DMS79 (cell line): ENCODE data around the gene PPFIBP2.

Experiments
- DNase-seq: peaks from one replicate; lab custom pipeline; 2025; lab: John Stamatoyannopoulos, UW

PPFIBP2 gene

DNA sequence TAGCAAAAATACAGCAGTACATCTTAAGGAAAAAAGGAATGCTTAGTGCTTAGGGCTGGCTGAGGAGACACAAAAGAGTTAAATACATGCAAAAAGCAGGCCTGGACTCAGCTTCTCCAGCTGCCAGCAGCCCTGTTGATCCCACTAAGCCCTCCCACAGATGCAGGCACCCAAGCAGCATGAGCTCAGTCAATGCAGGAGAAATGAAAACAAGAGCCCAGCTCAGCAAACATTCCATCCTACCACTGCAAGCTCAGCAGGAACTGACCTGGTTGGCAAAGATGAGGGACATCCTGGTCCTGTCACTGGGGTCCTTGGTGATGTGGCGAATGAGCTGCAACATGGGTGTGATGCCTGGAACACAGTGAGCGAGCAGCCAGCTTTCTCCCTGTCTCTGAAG lies 153.7 kb downstream of the PPFIBP2 start:
- no peak for DNase-seq

DNA sequence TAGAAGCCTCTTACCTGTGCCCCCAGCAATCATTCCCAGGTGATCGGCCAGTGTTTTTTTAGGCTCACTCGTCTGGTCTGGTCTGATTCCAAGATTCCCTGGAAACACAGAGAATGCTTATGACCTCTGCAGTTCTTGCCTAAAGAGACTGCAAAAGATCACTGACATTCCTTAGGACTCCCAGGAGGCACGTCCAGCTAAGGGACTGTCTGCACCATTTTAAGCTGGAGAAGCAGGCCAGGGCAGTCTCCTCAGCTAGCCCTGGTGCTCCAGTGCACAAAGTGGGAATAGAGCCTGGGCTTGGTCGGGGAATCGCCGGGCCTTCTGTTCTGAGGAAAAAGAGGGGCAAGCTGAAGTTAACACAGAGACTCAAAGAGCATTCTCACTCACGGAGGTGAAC lies 154.7 kb downstream of the PPFIBP2 start:
- DNase-seq, result no peak

DNA sequence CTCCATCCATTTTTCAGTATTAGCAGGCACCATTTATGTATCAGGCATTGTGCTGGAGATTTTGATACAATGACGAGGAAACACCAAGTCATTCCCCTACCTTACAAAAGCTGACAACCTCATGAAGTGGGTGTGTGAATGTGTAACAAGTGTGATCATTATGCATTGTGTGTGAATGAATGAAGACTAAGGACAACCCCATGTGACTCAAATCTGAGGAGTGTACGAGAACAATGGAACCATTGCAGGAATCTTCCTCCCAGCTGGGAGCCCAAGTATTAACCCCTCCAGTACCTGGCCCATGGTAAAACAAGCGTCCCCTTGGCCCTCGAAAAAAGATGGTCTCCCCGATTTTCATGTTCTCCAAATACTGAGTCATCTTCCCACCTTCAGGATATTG lies 155.1 kb downstream of the PPFIBP2 start:
- DNase-seq, result no peak

DNA sequence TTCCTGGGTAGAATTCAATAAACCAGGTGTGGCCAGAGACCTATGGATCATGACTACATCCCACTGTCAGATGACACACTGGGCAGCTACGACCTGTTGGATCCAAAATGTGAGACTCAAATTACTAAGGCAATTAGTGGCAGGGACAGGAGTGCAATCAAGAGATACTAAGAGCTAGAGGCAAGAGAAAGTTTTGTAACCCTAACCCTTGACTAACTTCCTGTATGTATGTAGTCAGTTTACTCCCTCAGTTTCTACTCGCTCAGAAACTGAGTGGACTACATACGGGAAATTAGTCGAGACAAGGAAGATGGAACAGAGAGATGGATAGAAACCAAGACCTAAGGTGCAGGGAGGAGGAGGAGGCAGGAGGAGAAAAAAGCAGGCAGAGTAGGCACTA lies 156.8 kb downstream of the PPFIBP2 start:
- no peak for DNase-seq

DNA sequence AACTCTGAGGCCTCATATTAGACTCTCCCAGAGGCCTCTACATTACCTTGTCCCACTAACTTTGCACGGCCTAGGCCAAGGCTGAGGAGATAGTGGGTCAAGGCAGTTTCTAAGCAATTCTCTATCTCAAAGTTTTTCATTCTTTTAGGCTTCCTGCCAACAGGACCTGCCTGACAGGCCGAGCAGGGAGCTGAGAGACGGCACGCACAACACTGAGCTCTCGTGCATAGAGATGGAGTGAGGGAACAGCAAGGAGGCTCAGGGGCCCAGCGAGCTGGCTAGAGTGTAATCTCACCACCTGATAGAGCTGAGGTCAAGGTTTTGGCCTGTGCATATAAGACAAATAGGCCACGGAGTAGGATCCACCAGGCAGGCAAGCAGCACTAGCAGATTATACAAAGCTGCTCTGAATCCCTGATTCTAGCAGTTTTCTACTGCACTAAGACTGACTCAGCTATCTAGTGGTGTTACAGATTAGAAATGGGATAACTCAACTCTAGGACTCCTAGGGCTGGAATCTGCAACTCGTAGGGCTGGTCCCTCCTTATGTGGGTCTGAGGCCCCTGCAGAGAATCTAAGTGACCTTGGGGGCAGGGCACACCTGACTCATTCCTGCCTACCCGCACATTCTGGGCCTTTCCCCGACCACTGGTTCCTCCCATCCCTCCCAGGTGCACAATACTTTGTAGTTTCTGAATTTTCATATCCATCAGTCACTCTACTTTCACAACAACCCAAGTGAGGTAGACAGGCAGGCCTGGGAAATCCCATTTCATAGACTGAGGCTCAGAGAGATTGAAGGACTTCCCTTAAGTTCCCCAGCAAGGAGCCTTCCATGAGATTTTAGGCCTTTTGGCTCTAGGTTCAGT lies 157.8 kb downstream of the PPFIBP2 start:
- no peak for DNase-seq

DNA sequence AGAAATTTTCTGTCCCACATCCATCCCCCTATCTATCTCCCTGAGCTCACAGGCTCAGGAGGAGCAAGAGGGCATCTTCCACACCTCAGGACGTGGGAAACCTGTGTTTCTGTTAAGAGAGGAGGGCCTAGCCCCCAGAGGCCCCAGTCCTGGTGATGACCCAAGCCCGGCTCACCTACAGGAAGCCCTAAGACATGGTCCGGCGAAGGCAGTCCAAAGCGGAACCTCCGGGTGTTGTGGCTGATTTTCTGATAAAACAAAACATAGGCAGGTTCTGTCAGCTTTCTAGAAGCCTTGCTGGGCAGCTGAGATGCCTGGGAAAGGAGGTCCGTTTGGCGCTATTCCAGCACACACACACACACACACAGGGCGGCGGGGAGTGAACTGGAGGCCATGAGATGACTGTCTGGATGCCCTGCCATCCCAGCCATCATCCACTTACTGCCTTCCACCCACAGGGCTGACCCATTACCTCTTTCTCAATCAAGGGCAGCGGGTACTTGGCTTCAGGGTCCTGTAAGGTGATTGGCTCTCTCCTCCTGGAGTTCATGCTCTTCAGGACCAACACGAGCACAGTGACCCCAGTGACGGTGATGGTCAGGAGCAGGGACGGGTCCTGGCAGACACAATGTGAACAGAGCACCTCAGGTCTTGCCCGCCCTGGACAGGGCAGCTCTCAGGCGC lies 158.6 kb downstream of the PPFIBP2 start:
- no peak for DNase-seq

DNA sequence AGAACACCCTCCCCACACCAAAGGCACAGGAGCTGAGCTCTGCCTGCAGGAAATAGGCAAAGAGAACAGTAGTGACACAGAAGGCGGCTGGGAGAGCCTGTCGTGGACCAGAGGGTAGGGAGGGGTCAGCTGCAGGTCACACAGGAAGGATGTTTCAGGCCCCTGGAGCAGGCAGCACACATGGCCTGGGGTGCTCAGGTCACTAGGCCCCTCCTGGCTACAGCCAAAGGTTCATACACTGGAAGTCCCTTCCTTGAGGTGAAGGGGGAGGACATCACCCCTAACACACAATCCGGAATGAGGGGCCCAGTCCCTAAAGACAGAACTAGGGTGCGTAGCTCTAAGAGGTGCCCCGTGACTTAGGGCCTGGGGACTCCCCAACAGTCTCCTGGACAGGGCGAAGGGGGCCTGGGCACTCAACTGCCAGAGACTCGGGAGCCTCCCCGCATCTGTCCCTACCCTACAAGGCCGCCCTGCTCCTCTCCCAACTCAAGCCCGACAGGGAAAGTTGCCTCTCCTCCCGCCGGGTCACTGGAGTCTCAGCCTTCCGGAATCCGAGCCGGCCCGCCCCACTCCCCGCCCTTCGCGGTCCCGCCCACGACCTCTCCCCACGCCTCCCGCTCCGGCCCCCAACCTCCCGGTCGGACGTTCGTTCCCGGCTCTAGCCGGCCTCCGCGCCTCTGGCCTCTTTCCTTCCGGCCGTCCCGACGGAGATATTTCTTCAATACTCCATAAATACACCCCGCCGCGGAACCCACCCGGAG lies 159.3 kb downstream of the PPFIBP2 start, which contains the start of gene CYB5R2:
Gene CYB5R2, minus strand, starts transcription at position 541 of the 764 bp plus-strand sequence. CDS start 675 bp downstream, outside the sequence.
- DNase-seq, result no peak

DNA sequence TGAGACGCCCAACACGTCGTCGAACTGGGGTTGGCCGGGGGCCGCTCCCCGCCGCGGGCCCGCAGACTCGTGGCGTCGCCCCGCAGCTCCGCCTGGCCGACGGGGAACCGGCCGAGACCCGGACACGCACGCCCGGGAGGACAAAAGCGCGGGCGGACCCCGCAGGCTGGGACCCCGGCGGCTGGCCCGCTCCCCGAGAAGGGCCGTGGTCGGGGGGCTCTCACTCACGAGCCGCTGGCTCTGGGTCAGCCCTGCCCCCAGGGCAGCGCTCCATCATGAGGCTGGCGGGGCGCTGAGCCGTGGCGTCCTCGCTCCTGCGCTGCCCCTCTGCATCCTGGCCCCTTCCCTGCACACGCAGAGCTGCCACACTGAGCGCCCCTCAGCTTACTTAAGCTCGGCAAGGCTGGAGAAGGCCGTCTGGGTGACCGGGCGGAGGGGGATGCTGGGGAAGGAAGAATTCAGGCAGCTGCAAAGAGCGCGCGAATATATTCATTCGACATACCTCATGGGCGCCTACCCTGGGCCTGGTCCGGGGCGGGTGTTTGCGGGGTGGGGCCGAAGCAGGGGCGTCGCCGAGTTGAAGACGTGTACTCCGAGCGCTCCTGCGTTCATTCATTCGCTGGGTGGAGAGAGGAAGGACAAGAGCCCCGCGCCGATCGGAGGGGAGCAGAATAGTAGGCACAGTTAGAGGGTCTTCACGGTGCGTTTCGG lies 160.1 kb downstream of the PPFIBP2 start:
- DNase-seq, result no peak

DNA sequence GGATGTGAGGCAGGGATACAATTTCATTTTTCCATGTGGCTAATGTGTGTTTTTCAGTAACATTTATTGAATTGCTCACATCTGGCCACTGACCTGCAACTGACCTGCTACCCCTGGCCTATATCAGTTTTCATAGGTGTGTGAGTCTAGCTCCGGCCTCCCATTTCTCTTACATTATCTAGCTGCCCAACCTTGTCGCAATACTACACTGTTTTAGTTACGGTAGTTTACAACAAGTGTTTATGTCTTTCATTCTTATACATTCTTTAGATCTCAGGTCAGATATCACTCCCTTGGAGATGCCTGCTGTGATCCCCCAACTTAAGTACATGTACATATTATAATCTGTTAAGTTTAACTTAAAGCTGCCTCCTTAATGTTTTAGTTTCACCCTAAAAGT lies 161.8 kb downstream of the PPFIBP2 start:
- DNase-seq, result no peak

DNA sequence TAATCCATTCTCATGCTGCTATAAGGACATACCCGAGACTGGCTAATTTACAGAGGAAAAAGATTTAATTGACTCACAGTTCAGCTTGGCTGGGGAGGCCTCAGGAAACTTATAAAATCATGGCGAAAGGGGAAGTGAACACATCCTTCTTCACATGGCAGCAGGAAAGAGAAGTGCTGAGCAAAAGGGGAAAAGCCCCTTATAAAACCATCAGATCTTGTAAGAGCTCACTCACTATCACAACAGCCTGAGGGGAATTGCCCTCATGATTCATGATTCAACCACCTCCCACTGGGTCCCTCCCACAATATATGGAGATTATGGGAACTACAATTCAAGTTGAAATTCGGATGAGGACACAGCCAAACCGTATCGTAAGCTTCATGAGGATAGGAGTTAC lies 163.3 kb downstream of the PPFIBP2 start:
- DNase-seq, result no peak

DNA sequence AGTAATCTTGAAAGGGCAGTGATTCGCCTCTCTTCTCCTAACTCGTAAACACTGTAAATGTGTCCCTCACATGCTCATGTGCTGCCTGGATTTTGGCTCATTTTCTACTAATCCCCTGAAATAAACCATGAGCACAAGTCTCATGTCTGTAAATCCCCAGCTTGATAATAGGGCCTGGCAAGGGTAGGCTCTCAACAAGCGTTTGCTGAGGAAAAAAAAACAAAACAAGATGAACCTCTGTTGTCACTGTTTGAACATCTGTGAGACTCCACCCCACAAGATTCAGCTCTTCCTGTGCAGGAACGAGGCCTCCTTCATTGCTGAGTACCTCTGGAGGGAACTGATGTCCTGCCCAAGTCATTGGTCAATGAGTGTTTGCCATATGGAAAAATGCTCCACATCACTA lies 164.0 kb downstream of the PPFIBP2 start:
- DNase-seq, result no peak

DNA sequence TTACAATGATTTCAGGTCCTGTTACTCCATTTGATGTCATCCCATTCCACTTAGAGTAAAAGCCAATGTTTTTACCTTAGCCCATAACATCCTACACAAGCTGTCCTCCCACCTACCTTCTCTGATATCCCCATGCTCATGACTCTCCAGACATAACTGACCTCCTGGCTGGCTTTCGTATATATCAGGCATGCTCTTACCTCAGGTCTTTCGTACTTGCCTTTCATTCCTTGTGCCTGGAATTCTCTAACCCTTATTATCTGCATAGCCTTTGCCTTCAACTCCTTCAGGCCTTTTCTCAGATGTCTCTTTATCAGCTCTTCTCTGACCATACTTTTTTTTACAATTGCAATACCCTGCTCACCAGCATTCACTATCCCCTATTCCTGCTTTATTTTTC lies 169.8 kb downstream of the PPFIBP2 start:
- DNase-seq, result no peak

DNA sequence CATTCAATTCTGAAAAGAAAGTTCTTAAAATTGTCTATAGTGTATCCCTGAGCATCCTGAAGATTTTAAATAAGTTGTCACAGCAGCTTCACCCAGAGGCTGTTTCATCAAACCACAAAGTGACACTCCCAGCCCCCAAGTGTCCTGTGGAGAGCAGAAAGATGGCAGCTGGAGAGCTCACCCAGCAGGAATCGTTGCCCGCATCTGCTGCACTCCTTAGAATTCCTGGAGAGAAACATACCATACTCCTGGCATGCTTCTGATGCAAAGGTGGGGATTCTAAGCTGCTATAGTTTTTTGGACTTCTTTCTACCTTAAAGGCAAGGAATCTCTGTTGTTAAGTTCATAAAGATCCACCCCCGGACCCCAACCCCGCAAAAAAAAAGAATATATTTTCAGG lies 173.0 kb downstream of the PPFIBP2 start:
- DNase-seq, result no peak

DNA sequence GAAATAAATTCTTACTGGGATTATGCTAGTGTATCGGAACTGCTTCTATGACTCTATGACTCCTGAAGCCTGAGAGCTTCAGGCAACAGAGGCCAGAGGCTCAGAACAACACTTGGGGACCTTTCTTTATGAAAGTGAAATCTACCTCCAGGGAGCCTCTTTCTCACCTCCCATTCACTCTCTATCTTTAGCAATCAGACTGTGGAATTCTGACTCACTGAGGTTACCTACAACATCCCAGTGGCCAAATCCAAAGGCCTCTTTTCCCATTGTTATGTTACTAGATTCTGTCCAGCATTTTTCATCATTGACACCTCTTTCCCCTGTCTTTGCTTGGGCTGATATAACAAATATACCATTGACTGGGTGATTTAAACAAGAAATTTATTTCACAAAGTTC lies 173.6 kb downstream of the PPFIBP2 start:
- no peak for DNase-seq

DNA sequence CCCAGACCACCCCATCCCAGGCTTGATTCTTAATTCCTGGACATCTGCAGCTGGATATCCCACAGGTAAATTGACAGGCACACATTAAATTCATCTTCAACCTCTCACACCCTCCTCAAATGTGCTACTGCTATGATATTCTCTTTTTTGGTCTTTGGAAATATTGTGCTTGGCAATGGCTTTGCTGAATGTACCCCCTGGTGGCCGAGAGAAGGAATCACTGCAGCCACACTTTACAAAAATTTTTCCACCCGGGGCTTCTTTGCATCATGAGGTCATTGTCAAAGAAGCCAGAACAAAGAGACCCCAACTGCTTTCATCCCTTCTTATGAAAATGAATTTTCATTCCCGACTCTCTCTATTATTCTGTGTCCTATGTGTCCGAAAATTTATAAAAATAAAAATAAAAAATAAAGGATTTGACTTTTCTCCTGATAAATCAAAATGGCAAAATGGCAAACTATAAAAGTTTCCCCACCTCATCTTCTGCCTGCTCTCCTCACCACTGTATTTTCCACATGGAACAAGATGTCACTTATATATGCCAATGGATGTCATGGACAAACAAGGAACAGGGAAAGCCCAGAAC lies 174.5 kb downstream of the PPFIBP2 start:
- no peak for DNase-seq

DNA sequence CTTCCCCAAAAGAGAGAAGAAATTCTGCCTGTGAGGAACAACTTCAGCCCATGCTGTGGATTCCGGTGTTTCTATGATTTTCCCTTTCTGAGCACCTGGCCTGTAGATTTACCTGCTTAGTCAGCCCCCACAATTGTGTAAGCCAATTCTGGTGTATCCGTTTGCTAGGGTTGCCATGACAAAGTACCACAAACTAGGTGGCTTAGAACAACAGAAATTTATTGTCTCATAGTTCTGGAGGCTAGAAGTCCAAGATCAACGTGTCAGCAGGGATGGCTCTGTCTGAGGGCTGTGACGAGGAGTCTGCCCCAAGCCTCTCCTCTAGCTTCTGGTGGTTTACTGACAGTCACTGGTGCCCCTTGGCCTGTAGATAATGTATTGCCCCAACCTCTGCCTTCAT lies 175.4 kb downstream of the PPFIBP2 start:
- no peak for DNase-seq

DNA sequence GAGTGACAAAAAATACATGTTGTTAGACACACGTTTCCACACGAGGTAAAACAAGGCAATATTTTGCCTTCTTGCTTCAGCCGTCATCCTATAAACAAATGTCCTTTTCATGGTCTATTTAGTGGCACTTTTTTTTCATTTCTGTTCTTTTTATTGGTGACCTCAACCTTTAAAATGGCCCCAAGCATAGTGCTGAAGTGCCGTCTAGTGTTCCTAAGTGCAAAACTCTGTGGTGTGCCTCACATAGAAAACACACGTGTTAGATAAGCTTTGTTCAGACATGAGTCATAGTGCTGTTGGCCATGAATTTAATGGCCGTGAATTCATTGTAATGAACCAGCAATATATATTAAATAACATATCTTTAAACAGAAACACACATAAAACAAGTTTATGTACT lies 176.8 kb downstream of the PPFIBP2 start:
- DNase-seq, result peak; percentile 4

DNA sequence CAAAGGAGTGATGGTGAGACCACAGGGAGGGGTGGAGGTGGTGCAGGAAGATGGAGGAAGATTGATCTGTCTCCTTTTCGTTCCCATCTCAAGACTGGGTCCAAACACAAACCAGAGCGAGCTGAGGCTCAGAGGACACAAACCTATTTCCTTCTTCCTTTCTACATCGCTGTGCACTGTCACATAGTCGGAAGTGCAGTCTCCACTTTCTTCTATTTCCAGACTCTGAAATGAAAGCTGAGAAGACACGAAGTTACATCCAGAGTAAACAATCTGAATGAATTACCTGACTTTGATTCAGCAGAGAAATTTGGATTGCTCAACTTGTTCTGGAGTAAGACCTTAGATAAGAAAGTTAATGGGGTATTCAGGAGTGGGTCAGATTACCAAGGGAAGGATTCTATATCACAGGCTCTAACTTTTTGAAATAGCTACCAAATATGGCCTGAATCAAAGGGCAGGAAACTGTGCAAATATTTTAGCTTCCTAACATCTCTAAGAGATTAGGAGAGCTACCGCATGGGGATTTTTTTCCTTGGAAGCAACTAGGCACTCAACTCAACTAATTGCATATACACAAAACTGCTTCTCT lies 178.1 kb downstream of the PPFIBP2 start:
- no peak for DNase-seq

DNA sequence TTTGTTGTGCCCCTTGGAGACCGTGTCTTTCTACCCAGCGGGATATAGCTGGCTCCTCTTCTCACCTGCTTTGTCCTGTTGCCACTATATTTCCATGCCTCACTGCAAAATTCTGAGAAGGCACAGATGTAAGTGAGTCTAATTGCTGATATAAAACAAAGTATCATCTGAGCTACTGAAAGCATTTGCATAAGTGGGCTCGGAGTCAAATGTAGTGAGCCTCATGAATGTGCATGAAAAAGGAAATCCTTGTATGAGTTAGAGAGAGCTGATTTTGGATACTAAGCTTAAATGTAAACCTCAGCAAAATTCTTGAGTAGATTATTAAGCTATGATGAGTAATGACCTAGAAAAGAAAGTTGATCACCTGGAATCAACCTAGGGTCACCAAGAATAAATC lies 178.6 kb downstream of the PPFIBP2 start:
- DNase-seq, result no peak

DNA sequence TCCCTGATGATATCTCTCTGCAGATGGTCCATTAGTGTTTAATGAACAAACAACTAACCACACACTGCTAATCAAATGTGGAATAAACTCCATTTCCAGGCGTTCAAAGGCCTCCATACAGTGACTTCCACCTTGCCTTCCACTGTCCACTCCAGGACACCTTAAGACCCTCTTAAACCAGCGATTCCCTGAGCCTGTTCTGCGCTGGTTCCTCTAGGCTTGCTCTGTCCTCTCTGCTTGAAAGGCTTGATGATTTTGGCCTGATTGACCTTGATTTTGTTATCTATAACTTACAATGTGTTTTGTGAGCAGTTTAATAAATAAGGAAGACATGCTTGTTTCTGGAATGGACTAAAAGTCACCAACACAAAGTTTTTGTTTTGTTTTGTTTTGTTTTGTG lies 180.4 kb downstream of the PPFIBP2 start:
- no peak for DNase-seq

DNA sequence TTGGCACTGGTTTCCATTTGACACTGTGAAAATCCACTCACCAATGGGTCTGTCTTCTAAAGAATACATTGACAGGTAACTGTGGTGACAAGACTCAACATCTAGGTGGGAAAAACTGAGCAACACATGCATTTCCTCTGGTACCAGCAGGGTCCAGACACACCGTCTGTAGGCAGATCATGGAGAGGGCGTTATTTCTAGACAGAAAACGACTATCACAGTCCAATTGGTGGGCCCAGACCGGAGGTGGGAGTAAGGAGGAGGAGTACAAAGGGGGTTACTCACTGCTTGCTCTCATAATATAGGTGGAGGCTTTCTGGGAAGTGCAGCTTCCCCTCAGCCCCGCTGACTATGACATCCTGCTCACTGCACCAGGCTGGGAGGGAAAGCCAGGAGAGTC lies 182.6 kb downstream of the PPFIBP2 start:
- DNase-seq, result no peak
